Measurements from ENCODE around the gene CPA4.
"Not testable (repeated sequence)": the region's sequence is repeated elsewhere in the genome, so short reads cannot be mapped to it uniquely, and the experiment has no call there.

The CPA4 gene, protein sequence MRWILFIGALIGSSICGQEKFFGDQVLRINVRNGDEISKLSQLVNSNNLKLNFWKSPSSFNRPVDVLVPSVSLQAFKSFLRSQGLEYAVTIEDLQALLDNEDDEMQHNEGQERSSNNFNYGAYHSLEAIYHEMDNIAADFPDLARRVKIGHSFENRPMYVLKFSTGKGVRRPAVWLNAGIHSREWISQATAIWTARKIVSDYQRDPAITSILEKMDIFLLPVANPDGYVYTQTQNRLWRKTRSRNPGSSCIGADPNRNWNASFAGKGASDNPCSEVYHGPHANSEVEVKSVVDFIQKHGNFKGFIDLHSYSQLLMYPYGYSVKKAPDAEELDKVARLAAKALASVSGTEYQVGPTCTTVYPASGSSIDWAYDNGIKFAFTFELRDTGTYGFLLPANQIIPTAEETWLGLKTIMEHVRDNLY

DNA sequence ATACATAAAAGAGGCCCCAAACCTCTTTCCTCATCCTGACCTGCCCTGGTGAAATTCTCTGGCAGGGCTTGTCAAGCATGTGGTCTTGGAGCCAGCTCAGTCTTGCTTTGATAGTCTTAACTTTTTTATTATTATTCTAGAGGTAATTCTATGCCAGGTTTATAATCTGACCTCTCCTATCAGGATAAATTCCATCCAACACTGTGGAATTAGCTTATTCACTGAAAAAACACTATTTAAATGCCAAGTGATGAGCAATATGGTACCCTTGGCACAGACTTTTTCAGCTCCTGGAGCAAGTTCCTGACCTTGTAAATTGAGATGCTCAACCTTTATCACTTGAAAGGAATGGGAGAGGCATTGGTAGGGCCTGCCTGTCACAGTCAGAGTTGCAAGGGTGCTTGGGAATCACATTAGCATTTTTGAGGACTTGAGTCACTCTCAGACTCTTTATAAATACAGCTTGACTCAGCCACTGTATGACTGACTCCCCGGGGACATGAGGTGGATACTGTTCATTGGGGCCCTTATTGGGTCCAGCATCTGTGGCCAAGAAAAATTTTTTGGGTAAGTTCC, at the start of gene CPA4:
Gene CPA4, plus strand, starts transcription at position 480 of the 576 bp plus-strand sequence. Its CDS starts 20 bp downstream, at position 500.
- DNase-seq = no peak

DNA sequence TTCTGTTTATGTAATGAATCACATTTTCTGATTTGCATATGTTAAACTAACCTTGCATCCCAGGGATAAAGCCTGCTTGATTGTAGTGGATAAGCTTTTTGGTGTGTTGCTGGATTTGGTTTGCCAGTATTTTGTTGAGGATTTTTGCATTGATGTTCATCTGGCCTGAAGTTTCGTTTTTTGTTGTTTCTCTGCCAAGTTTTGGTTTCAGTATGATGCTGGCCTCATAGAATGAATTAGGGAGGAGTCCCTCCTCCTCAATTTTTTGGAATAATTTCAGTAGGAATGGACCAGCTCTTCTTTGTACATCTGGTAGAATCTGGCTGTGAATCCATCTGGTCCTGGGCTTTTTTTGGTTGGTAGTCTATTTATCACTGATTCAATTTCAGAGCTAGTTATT, 49.5 kb upstream of the CPA4 start:
- not testable (repeated sequence) for DNase-seq

DNA sequence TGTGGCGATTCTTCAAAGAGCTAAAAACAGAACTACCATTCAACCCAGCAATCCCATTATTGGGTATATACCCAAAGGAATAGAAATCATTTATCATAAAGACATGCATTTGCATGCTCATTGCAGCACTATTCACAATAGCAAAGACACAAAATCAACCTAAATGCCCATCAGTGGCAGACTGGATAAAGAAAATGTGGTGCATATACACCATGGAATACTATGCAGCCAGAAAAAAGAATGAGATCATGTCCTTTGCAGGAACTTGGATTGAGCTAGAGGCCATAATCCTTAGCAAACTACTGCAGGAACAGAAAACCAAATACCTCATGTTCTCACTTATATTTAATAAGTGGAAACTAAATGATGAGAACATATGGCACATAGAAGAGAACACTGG, 46.5 kb upstream of the CPA4 start:
- not testable (repeated sequence) for DNase-seq

DNA sequence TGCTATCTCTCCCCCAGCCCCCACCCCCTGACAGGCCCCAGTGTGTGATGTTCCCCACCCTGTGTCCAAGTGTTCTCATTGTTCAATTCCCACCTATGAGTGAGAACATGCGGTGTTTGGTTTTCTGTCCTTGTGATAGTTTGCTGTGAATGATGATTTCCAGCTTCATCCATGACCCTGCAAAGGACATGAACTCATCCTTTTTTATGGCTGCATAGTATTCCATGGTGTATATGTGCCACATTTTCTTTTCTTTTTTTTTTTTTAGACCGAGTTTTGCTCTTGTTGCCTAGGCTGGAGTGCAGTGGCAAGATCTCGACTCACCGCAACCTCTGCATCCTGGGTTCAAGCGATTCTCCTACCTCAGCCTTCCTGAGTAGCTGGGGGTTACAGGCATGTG, 44.1 kb upstream of the CPA4 start:
- not testable (repeated sequence) for DNase-seq

- not testable (repeated sequence) for DNase-seq
These were observed 43.3 kb upstream of the CPA4 start for GRCh38 chr7:130249626-130250025.

DNA sequence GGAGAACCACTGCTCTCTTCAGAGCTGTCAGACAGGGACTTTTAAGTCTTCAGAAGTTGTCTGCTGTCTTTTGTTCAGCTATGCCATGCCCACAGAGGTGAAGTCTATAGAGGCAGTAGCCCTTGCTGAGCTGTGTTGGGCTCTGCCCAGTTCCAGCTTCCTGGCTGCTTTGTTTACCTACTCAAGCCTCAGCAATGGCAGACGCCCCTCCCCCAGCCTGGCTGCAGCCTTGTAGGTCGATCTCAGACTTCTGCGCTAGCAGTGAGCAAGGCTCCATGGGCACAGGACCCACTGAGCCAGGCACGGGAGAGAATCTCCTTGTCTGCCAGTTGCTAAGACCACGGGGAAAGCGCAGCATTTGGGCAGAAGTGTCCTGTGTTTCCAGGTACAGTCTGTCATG, 38.4 kb upstream of the CPA4 start:
- no peak for DNase-seq

DNA sequence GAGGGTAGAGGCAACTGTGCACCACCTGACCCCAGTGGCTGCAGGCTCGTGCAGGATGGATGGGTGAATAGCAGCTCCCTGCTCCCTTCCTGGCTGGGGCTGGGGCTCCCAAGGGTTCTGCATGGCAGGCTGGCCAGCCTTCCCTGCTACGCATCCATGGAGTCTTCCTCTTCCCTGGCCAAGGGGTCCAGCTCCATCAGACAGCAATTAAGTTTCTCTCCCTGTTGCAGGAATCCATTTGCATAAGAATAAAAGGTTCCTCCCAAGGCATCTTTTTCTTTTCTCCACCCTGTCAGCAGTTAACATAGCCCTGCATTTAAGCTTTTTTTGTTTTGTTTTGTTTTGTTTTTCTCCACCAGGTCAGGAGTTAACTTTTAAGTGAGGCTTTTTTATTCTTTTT, 36.3 kb upstream of the CPA4 start:
- no peak for DNase-seq

DNA sequence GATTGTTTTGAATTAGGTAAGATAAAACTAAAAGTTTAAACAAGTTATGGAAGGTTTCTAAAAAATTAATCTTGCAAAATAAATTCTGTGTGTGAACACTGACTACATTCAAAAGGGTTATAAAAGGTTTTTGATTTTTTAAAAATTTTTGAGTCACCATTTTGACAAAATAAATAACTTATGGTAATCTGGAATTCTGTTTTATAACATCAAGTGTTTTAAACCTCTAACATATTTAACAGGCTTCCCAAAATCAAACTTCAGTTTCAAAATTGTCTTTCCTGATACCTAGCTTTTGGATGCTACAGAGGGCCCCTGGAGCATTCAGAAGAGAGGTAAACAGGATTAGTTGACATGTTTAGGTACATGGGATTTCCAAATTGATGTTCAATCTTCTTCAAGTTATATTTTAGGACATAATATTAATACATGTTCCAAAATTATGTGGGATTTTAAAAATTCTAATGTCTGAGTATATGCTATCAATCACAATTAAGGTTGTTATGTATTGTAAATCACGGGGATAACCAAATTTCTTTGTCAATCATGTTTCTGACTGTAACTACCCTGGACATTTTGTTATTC, 34.4 kb upstream of the CPA4 start:
- no peak for DNase-seq

- no peak for DNase-seq
These were observed 30.5 kb upstream of the CPA4 start for GRCh38 chr7:130262448-130262847.

GRCh38 chr7:130263130-130263529, 29.8 kb upstream of the CPA4 start:
- DNase-seq = no peak

DNA sequence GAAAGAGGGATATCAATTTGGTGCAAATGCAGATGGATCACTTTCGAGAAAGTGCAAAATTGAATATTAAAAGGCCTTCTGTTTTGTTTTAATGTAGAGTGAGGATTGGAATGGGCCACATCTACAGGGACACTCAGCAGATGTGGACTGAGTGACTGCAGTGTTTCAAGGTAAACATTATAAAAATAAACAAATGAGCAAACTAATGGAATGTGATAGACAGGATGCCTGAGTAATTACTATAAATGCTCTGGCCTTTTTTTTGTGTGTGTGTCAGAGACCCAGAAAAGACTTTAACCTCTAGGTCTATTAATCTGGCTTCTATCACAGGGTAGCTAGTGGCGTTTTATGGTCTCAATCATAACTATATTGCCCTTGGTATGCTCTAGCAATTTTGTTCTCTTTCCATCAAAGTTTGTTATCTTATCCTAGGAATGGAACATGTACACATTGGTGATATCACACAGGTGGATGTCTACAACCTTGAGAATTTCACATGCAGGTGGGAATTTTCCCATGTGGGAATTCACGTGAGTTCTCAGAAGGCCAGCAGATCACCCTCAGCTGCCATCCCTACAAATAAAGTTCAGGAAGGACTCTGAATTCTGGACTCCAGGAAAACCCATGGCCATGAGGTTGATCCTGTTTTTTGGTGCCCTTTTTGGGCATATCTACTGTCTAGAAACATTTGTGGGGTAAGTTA, 26.6 kb upstream of the CPA4 start, which contains the start of gene CPA2:
Gene CPA2, plus strand, starts transcription at position 606 of the 703 bp plus-strand sequence. Its CDS starts 19 bp downstream, at position 625.
- no peak for DNase-seq

DNA sequence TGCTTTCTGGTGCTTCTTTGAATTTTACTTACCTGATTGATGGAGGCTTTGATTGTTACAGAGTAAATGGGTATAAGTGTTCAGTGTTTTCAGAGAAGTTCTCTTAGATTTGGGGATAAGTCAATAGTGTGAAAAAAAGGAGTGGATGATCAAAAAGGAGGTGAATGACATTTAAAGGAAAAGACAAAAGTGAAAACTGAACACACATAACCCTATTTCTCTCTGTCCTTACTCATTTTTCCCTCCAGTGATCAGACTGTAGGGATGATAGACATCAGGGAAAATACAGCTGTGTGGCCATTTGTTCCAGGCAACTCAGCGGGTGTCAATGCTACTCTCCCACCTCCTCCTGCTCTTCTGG, 26.0 kb upstream of the CPA4 start:
- DNase-seq = no peak

GRCh38 chr7:130268463-130269317, 24.3 kb upstream of the CPA4 start:
- DNase-seq = no peak

GRCh38 chr7:130269318-130269694, 23.7 kb upstream of the CPA4 start:
- DNase-seq = no peak

GRCh38 chr7:130270947-130271800, 21.8 kb upstream of the CPA4 start:
- peak; percentile 28 for DNase-seq

- DNase-seq = peak; percentile 91
These were observed 20.4 kb upstream of the CPA4 start for GRCh38 chr7:130272381-130273080.

GRCh38 chr7:130273081-130273932, 19.7 kb upstream of the CPA4 start:
- DNase-seq = peak; percentile 97

GRCh38 chr7:130273933-130274255, 19.1 kb upstream of the CPA4 start:
- peak; percentile 77 for DNase-seq

- no peak for DNase-seq
These were observed 18.7 kb upstream of the CPA4 start for GRCh38 chr7:130274296-130274695.

DNA sequence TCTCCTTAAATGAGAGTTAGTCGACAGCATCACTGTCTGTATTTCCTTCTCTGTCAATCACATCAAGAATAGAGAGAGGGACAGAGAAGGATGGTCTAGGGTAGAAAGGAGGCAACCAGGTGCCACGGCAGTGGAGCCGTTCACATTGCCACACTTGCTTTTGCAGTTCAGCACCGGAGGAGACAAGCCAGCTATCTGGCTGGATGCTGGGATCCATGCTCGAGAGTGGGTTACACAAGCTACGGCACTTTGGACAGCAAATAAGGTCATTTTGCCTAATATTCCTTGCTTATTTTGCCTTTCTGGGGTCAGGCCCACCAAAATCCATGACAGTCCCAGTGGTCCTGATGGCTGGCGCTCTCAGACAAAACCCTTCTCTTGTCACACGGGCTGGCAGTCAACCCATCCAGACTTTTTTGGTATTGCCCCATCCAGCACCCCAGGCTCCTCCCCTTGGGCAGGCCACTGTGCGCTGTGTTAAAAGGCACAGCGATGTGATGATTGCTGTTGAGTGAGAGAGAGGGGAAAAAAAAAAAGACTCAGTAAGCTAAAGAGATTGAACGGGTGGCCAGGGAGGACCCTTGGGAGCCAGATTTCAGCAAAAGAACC, 17.9 kb upstream of the CPA4 start:
- peak; percentile 82 for DNase-seq

All from NCI-H1105 treated with DMSO at 0.1 percent for 48 hours (cell line).